Muscle layer of duodenum (tissue), 2 donors: ENCODE results near the gene DOK1.
A peak's percentile ranks its signal among the peaks of the same experiment; 100 is the strongest.

Experiments used
- H3K27ac ChIP-seq: one replicate; pipeline ENCODE4 v1.7.0; 2013; ENCODE audit warnings: mild to moderate bottlenecking, low read length
- H3K27me3 ChIP-seq: one replicate; pipeline ENCODE4 v1.7.0; 2013; ENCODE audit warnings: low read depth, mild to moderate bottlenecking, control low read depth, low read length
- H3K36me3 ChIP-seq, 2 donors: one replicate each; pipeline ENCODE4 v1.7.0; 2013; ENCODE audit warnings: low read length in 2 of 2, control low read depth in 1 of 2, mild to moderate bottlenecking in 1 of 2; ENCODE audit not compliant: insufficient read depth in 2 of 2, control insufficient read depth in 1 of 2
- H3K4me1 ChIP-seq, 2 donors: one replicate each; pipeline ENCODE4 v1.7.0; 2013; ENCODE audit warnings: low read length in 2 of 2, mild to moderate bottlenecking in 2 of 2, control low read depth in 1 of 2, moderate library complexity in 1 of 2; ENCODE audit not compliant: insufficient read depth in 2 of 2, control insufficient read depth in 1 of 2
- H3K4me3 ChIP-seq, 2 donors: one replicate each; pipeline ENCODE4 v1.7.0; 2013; ENCODE audit warnings: low read length in 2 of 2, low read depth in 1 of 2, mild to moderate bottlenecking in 1 of 2
- H3K9me3 ChIP-seq, 2 donors: one replicate each; pipeline ENCODE4 v1.7.0; 2013; ENCODE audit warnings: low read length in 2 of 2, control low read depth in 1 of 2, mild to moderate bottlenecking in 1 of 2; ENCODE audit not compliant: control insufficient read depth in 1 of 2
- donor health status: healthy.

DOK1 gene

DNA sequence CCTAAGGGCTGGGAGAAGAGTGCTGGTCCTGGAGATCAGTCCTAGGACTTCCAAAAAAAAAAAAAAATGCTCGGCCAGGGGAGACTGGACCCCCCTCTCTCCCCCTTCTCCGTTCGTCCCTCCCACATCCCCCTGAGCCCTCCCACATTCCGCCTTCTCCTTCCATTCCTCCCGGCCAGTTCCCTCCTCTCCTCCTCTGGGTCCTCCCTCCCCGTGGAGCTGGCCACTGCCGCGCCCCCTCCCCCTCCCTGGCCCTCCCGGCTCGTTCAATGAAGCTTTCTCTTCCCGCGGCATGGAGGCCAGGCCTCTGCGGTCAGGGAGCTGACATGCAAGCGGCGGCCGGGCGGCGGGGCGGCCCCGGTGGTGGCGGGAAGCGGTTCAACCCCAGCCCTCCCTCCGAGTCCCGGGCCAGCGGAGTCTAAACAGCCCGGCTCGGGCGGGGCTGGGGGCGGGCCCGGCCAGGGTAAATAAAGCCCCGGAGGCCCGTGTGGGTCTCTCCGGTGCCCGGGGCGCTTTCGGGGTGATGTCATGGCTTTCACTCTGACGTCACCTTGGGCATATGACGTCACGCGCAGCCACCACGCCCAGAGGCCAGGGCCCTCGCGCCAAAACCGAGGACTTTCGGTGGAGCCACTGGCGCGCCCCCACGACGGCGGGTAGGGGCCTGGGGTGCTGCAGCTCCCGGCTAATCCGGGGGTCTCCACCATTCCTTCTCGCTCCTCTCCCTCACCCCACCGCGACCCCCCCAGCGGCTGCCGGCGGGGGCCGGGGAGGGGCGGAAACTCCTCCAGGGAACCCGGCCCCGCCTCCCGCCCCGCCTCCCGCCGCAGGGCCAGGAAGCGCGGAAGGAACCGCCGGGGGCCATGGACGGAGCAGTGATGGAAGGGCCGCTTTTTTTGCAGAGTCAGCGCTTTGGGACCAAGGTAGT lies at the start of gene DOK1, which contains the start of gene LOXL3:
Gene DOK1, plus strand, starts transcription at position 829 of the 928 bp plus-strand sequence. Its CDS starts 35 bp downstream, at position 864.
Gene LOXL3, minus strand, starts transcription at position 51 of the 928 bp plus-strand sequence. CDS start 1,308 bp downstream, outside the sequence.
- no peaks in the 10 kb centered on the region for H3K9me3 ChIP-seq
- H3K27ac ChIP-seq = peak within 1 kb of the TSS; percentile 47
- H3K36me3 ChIP-seq = peaks cover 0 to 6% of the 10 kb centered on the region in 2 donors
- no peaks in the 10 kb centered on the region for H3K27me3 ChIP-seq
- H3K4me1 ChIP-seq = peaks cover 0 to 15% of the 10 kb centered on the region in 2 donors
- H3K4me3 ChIP-seq = peak within 1 kb of the TSS; percentile 77 to 88

DNA sequence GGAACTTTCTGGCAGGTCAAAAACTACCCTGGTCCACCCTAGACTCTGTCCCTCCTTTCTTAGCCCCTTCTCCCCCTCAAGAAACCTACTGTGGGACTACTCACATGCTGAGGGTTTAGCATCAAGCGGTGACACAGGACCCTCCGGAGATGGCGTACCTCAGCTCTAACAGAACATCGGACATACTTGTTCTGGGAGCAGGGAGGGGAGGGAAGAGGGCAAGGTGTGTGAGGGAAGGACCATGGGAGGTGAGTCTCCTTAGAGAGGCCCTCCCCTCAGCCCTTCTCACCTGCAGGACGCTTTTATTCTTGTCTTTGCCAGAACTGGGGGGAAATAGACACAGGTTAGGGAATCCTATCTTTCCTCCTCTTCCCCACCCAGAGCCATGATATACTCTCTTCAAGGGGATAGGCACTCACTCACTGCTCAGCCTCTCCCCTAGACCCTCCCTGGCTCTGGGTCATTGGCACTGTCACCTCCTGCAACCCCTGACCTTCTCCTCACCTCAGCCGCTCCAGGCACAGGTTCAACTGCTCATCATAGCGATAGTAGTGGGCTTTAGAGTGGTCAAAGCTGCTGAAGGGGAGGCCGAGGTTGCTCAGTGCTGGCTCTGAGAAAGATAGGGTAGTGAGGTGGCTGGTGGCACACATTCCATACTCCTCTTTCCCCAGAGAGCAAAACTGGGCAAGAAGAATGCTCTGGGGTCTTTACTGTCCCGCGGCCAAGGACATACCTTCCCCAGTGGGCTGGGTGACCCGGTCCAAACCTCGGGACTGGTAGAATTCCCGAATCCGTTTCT lies 48.9 kb upstream of the DOK1 start:
- peaks cover 13 to 26% of the 10 kb centered on the region in 2 donors for H3K36me3 ChIP-seq
- peak overlapping the region; percentile 46 to 88 for H3K4me3 ChIP-seq
- no peaks in the 10 kb centered on the region for H3K9me3 ChIP-seq
- H3K27ac ChIP-seq = no peak overlapping the region
- H3K27me3 ChIP-seq = peaks cover 15% of the 10 kb centered on the region
- peaks cover 19 to 51% of the 10 kb centered on the region in 2 donors for H3K4me1 ChIP-seq

DNA sequence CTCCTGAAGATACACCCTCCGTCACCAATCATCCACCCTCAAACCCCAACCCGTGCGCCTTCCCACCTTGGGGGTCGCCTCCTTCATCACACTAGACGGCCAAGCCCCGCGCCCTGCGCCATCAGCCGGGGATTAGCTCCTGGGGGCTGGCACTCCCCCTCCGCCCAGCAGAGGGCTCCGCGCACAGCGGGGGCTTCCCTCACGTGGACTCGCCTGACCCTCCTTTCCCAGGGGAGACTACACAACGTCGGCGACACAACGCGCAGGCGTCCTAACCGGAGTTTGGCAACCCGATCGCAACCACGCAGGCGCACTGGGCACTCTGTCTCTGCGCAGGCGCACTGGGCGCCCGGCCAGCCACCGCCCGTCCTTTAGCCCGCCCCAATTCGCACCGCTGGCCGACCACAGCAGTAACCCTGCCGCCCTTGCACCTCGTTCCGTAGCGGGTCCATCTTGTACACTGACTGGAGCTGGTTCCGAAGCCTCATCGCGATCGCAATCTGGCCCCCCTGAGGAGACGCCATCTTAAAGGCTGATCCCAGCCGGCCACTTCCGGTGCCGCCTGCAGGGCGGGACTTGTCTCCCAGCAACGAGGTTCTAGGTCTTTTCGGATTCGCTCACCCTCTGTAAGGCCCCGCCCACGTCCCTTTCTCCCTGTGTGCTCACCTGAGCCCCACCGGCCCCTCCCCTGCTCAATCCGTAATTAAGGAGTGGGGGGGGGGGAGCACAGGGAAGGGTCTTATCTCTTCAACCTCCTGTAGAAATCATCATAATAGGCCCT lies 47.2 kb upstream of the DOK1 start, which contains the start of gene PCGF1:
Gene PCGF1, minus strand, starts transcription at position 551 of the 781 bp plus-strand sequence. Its CDS starts 27 bp downstream, at position 524.
- H3K4me1 ChIP-seq = peaks cover 19 to 51% of the 10 kb centered on the region in 2 donors
- peak within 1 kb of the TSS; percentile 86 to 88 for H3K4me3 ChIP-seq
- no peaks in the 10 kb centered on the region for H3K9me3 ChIP-seq
- H3K36me3 ChIP-seq = peaks cover 13 to 26% of the 10 kb centered on the region in 2 donors
- peak within 1 kb of the TSS; percentile 98 for H3K27ac ChIP-seq
- H3K27me3 ChIP-seq = peaks cover 19% of the 10 kb centered on the region

DNA sequence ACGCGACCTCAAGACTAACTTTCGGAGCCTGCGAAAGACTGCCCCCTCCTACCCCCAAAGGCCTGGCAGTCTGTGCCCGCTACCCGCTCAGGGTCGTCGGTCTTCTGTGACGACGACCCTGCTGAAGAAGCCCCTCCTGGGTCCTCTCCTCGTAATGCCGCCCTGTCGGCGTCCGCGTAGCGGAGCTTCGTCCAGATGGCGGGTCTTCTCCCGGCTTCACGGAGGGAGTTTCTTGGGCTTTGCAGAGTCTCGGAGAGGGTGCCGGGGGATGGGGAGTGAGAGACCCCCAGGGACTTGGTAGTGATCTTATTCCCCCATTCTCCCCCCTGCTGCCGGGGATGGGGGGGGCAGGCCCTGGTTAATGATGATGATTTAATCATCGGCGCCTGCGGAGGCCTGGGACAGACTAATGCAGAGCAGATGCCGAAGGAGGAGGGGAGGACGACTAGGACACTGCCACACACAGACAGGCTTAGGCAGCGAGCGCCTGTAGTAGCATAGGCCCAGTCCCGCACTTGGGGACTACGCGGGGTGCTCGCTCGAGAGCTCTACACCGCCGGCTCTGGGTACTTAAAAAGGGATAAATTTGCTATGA lies 46.5 kb upstream of the DOK1 start:
- H3K27me3 ChIP-seq = peaks cover 25% of the 10 kb centered on the region

DNA sequence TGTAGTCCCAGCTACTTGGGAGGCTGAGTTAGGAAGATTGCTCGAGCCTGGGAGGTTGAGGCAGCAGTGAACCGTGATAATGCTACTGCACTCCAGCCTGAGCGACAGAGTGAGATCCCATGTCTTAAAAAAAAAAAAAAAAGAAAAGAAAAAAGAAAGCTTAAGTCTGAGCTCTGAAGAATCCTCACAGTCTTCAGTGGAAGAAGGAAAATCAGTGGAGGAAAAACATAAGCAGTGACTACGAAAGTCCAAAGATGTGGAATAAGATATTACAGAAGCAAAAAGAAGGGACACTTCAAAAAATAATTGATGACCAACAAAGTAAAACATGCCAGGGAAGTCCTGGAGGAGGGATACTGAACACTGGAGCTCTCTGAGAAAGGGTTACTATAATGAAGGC lies 44.2 kb upstream of the DOK1 start:
- Histone ChIP-seq H3K4me3 (no peak overlapping the region), H3K36me3 (peaks cover 5 to 13% of the 10 kb centered on the region in 2 donors), H3K9me3 (no peaks in the 10 kb centered on the region), H3K4me1 (peaks cover 14 to 39% of the 10 kb centered on the region in 2 donors), H3K27me3 (peaks cover 48% of the 10 kb centered on the region), H3K27ac (no peak overlapping the region)

More for the DNA sequence above, 46.5 kb upstream of the DOK1 start:
- Histone ChIP-seq H3K27ac (peak overlapping the region; percentile 98), H3K4me1 (peaks cover 19 to 45% of the 10 kb centered on the region in 2 donors), H3K9me3 (no peaks in the 10 kb centered on the region), H3K4me3 (peak overlapping the region; percentile 86 to 88), H3K36me3 (peaks cover 13 to 26% of the 10 kb centered on the region in 2 donors)

DNA sequence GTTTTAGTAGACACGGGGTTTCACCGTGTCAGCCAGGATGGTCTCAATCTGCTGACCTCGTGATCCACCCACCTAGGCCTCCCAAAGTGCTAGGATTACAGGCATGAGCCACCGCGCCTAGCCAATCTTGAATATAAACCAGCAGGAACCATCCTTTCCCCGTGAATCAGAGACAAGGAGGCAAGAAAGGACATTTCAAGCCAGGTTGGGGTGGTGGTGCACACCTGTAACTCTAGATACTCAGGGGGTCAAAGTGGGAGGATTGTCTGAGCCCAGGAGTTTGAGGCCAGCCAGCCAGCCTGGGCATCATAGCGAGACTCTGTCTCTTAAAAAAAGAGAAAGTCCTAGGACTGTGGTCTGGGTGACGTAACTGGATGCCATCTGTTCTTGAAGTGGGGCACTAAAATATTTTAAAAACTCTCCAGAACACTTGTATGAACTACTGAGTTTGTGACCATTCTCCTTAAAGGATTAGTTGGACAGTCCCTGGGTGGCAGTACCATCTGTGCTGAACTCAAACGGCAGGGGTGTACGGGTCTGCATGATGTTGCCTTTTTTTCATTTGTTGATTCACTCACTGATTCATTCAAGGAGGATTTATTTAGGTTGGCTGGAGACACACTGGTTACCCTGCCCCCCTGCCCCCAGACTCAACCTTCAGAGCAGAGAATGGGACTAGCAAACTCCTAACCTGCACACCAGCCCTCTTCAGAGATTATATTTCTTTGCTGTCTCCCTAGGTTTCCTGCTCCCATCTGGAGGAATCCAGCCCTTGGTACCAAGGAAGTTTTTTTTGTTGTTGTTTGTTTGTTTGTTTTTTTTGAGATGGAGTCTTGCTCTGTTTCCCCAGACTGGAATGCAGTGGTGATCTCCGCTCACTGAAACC lies 43.2 kb upstream of the DOK1 start:
- H3K4me3 ChIP-seq = no peak overlapping the region
- H3K9me3 ChIP-seq = no peaks in the 10 kb centered on the region
- H3K27me3 ChIP-seq = peaks cover 57% of the 10 kb centered on the region
- H3K4me1 ChIP-seq = peaks cover 6 to 39% of the 10 kb centered on the region in 2 donors
- H3K27ac ChIP-seq = no peak overlapping the region
- H3K36me3 ChIP-seq = peaks cover 0 to 6% of the 10 kb centered on the region in 2 donors

DNA sequence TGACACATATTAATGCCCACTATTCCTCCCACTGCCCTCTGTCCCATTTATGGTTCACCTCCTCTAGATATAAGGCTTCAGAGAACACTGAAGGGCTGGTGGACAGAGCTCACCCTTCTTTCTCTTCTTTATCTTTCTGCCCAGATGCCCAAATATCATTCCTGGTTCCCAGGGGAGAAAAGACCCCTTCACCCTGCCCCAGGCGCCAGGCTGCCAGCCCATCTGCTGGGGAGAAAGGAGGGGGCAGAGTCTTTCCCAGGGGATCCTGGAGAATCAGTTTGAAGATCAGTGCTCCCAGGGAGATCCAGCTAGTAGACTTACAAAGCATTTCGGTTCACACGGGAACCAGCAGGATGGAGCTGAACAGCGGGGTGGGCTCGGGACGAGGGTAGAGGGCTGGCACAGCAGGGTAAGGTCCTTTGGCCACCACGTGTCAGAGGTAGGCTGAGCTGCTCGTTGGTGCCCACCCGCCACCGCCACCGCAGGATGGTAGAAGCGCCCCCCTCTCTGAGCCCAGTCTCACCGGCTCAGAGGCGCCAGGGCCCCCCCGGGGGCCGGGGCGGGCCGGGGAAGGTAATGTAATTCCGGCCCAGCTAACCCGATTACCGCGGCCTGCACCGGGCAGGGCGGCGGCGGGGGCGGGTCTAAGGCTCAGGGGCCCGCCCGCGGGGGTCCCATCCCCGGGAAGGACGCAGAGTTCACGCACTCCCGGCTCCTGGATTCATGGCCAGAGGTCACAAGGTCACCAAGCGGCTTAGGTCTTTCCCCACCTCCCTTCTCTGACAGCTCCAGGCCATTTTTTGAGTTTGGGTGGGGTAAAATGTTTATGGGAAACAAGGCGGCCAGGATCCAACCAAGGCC lies 41.5 kb upstream of the DOK1 start:
- Histone ChIP-seq H3K27ac (no peak overlapping the region), H3K4me1 (peaks cover 0 to 36% of the 10 kb centered on the region in 2 donors), H3K4me3 (no peak overlapping the region), H3K9me3 (no peaks in the 10 kb centered on the region), H3K27me3 (peaks cover 68% of the 10 kb centered on the region), H3K36me3 (no peaks in the 10 kb centered on the region)

DNA sequence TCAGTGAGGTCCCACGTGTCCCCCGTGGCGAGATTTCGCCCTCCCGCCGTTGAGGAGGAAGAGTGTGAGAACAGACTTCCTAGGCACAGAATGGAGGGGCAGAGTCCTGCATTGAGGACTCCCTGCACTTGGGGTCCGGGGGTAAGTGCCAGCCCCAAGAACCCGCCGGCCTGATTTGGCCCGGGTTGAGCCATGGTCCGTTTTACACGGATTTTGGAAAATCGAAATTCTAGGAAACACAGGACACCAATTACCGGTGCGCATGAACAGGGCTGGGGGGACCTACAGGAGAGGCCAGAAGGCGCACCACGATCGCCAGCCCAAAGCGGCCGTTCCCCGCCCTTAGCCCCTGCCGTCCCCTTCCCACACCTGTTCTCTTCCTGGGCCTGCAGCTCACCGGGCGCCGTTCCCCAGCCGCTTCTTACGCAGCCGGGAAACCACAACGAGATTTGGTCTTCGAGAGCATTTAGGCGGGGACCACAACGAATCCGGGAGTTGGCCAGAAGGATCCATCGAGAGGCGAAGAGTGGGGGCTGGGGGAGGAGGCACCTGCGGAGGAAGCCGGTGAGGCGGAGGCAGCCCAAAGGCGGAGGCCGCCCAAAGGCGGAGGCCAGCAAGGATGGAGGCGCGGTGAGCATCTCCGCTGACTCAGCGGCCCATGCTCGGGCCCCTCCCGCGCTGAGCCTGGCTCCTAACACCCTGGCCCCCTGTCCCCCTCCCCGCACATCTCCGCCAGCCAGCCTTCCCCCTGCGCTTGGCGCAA lies 40.7 kb upstream of the DOK1 start:
- Histone ChIP-seq H3K4me3 (no peak overlapping the region), H3K27ac (no peak overlapping the region), H3K27me3 (peaks cover 76% of the 10 kb centered on the region)

More for the DNA sequence above, 40.7 kb upstream of the DOK1 start:
- Histone ChIP-seq H3K36me3 (no peaks in the 10 kb centered on the region), H3K9me3 (no peaks in the 10 kb centered on the region), H3K4me1 (peaks cover 0 to 30% of the 10 kb centered on the region in 2 donors)
